Measurements from ENCODE around the gene ATL3.
"Not testable (repeated sequence)": the region's sequence is repeated elsewhere in the genome, so short reads cannot be mapped to it uniquely, and the experiment has no call there.

Gene ATL3

GRCh38 chr11:63616953-63617352 lies 54.2 kb downstream of the ATL3 start:
- DNase-seq, result no peak

- peak; percentile 29 for DNase-seq
Observed at GRCh38 chr11:63614136-63614671, 57.0 kb downstream of the ATL3 start, which contains the start of gene PLAAT3. Gene PLAAT3, minus strand, starts transcription at chr11:63614433. Its CDS starts 419 bp downstream, at chr11:63614014.

DNA sequence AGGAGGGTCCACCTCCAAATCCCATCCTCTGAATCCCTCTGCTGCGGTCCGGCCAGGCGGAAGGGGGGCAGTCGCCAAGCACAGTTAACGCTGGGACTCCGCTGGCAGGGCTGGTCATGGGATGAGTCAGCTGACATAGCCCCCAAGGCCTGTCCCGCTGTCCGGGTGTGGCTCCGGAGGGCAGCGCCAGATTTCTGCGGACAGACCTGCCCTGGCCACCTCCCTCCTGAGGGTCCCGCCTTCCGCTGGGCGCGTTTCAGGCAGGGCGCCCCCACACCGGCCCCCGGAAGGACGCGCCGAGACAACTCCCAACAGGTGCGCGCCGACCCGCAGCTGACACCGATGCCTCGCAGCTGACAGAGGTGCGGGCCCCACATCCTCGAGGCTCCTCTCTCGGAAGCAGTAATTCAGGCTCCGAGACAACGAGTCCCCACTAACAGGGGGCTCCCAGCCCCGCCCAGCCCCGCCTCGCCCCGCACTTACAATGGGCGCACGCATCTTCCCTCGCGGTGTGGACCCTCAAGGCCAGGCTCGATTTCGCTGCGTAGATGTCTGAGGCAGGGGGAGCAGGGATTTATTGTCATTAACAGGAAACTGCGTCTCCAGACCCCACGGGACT lies 57.5 kb downstream of the ATL3 start:
- peak; percentile 42 for DNase-seq

DNA sequence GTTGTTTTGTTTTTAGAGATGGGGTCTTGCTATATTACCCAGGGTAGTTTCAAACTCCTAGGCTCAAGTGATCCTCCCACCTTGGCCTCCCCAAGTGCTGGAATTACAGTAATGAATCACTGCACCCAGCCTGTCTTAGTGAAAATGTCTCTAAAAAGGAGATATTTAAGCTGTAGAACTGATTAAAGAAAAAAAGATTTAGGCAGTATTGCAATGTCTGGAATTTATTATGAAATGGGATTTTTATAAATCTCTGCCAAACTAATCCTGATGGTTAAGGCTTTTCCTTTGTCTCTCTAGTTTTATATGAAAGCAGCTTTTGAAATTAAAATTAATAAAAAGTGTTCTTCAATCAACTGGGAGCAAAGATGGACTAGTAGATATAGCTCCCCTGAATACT lies 59.0 kb downstream of the ATL3 start:
- DNase-seq, result no peak

GRCh38 chr11:63611395-63611747 lies 59.8 kb downstream of the ATL3 start:
- DNase-seq, result no peak

GRCh38 chr11:63610604-63611394 lies 60.4 kb downstream of the ATL3 start:
- no peak for DNase-seq

DNA sequence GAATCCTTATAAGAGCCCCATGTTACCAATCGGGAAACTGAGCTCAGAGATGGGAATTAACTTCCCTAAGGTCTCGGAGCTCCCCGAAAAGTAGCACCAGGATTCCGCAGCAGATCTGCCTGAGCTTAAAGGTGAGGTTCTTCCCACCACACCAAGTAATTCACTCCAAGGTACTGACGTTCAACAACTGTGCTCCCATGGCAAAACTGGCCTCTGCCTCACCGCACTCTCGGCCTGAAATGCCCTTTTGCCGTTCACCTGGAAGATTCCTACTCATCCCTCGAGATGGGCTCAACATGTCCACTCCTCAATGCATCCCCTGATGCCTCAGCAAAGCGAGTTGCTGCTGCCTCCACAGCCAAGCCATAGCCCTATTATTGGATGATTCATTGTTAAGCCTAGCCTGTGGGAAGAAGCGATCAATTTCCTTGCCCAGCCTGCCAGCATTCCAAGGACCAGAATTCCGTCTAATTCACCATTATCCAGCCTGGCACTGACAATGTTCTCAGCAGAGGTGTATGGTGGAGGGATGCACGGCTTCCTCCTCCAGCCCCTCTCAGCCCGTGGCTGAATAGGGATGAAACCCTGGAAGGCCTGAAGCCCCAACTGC lies 61.1 kb downstream of the ATL3 start:
- no peak for DNase-seq

GRCh38 chr11:63609536-63609935 lies 61.6 kb downstream of the ATL3 start:
- DNase-seq, result no peak

GRCh38 chr11:63608353-63609345 lies 62.5 kb downstream of the ATL3 start:
- DNase-seq, result no peak

DNA sequence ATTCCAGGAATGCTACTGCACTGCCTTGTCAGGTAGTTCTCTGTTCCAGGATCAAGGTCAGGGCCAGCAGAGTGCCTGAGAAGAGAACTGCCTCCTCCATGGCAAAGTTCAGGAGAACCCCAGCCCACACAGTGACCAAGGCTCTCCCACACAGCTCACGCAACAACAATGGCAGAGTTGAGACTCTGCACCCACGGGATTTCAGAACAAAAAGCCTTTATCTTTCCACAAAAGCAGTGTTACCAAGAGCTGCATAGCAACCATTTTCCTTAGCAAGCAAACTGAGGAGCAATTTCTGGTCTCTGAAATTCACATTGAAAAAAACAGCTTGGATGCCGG lies 68.0 kb downstream of the ATL3 start:
- DNase-seq, result no peak

DNA sequence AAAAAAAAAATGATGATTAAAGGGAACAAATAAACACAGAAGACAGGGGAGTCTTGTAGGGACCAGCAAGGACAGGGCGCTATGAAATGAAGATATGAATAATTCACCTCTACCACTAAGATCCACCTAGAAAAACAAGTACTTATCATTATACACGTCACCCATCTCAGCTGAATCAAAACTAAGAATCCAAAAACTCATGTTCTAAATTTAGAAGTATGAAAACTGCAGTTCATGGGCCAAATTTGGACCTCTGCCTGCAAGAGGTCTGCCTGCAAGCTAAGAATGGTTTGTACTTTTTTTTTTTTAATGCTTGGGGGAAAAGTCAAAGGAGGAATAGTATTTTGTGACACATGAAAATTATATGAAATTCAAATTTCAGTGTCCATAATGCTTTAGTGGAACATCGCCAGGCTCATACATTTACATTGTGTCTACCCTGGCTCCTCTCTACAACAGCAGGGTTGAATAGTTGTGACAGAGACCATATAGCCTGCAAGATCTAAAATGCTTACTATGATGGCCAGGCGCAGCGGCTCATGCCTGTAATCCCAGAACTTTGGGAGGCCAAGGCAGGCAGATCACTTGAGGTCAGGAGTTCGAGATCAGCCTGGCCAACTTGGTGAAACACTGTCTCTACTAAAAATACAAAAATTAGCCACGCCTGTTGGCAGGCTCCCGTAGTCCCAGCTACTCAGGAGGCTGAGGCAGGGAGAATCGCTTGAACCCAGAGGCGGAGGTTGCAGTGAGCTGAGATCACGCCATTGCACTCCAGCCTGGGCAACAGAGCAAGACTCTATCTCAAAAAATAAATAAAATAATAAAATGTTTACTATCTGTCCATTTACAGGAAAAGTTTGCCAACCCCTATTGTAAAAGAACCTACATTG lies 68.6 kb downstream of the ATL3 start:
- DNase-seq, result not testable (repeated sequence)

DNA sequence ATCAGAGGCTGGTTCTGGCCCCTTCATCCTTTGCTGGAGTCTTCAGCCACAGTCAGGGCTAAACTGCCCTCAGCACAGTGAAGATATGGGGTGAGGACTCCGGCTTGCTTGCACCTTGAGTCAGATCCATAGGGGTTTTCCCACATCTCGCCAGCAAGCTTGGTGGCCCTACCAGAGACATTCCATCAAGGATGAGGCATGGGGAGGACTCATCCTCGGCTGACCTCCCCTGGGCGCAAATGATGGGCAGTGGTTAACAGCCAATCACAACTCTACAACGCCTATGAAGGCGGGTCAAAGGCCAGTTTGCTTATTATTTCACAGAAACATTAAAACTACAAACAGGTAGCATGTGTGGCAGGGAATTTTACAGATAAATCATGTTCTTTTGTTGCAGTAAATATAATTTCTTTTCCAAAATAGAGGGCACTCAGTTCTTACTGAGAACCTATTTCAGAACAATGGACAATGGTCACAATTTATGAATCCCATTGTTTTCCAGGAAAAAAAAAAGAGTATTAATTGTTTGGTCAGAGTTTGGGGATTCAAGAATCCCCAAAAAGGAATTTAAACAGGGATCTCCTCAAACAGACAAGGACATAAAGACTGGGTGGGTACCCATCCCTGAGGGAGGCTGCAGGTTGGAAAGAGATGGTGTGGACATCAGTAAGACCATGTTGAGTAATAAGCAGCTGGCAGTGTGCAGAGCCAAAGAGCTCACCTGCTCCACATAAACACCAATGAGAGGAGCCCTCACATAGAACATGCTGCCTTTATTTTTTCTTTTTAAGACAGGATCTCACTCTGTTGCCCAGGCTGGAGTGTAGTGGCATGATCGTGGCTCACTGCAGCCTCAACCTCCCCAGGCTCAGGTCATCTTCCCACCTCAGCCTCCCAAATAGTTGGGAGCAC lies 71.7 kb downstream of the ATL3 start:
- no peak for DNase-seq

DNA sequence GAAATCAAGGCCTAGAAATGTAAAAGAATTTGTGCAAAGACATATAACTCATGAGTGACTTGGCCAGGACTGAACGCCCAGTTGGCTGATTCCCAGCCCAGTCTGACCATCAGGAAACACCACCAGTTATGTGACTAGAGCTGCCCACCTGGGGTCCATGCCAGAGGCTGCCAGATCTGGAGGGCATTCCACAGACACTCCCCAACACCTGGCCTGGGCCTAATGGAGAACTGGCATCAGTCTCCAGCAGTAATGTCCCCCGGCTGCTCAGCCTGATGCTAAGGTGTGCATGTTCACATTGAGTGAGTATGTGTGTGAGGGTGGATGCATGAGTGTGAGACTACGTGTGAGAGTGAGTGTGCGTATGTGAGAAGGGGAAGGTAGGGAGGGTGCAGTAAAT lies 72.6 kb downstream of the ATL3 start:
- DNase-seq, result no peak

DNA sequence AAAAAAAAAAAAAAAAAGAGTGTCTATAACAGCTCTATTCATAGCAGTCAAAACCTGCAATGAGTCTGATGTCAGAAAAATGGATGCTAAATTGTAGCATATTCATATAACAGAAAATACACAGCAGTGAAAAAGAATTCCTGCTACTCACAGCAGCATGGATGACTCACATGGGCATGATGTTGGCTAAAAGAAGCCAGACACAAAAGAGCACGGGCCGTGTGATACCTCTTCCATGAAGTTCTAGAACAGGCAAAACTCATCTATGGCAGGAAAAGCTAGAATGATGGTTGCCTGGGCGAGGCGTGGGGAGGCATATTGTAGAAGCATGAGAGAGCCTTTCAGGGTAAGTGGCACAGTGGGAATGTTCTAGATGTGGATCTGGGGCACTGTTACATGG lies 75.9 kb downstream of the ATL3 start:
- no peak for DNase-seq

- no peak for DNase-seq
Observed at GRCh38 chr11:63592975-63593395, 78.2 kb downstream of the ATL3 start.

GRCh38 chr11:63590024-63590788 lies 81.0 kb downstream of the ATL3 start:
- no peak for DNase-seq

DNA sequence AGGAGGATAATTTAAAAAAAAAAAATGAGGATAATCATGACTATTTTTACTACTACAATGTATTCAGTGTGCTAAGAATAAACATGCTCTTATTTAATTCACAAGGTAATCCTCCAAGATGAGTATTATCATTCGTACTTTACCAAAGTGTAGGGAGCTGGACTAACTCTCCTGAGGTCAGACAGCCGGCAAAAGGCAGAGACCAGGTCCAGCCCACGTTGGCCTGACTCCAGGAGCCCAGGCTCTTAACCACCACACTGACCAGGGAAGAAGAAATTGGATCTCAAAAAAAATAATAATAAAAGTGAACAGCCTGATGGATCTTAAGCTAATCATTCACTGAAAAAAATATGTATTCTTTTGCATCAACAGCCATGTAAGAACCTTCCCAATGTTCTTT lies 82.2 kb downstream of the ATL3 start:
- DNase-seq, result no peak

GRCh38 chr11:63586451-63587166 lies 84.6 kb downstream of the ATL3 start:
- no peak for DNase-seq

- DNase-seq, result no peak
Observed at GRCh38 chr11:63583357-63583677, 87.9 kb downstream of the ATL3 start.
